Activated CD4-positive, alpha-beta memory T cell treated with anti-CD3 and anti-CD28 coated beads for 36 hours (primary cell): ENCODE measurements around the gene APPBP2. TPM values are rescaled to one million over a fixed set of nuclear protein-coding genes. Genes with fewer than 3 reads are reported as not detected.
A peak's percentile ranks its signal among the peaks of the same experiment; 100 is the strongest.
"Not testable (repeated sequence)": the region's sequence is repeated elsewhere in the genome, so short reads cannot be mapped to it uniquely, and the experiment has no call there.

Source experiments
- CTCF ChIA-PET: fragments of 350-600 bp; sonication (Branson Sonifier 250); formaldehyde crosslinking; loops from one replicate; lab custom pipeline; 2021; ENCODE audit warnings: antibody characterized with exemption, inconsistent platforms; lab: Charles Lee
- POLR2A ChIA-PET: fragments of 350-600 bp; sonication (Branson Sonifier 250); formaldehyde crosslinking; loops from one replicate; lab custom pipeline; 2021; ENCODE audit warnings: antibody characterized with exemption; lab: Charles Lee
- DNase-seq: peaks from one replicate; pipeline ENCODE4 v3.0.0-alpha.2; 2020
- H3K27ac Mint-ChIP-seq: one replicate; pipeline ENCODE4 v1.8.0; 2021; ENCODE audit warnings: mixed read lengths
- H3K27me3 Mint-ChIP-seq: one replicate; pipeline ENCODE4 v1.8.0; 2021; ENCODE audit warnings: mixed read lengths
- H3K36me3 Mint-ChIP-seq: one replicate; pipeline ENCODE4 v1.8.0; 2021; ENCODE audit warnings: mixed read lengths
- H3K4me1 Mint-ChIP-seq: one replicate; pipeline ENCODE4 v1.8.0; 2021; ENCODE audit warnings: low read depth, mixed read lengths
- H3K4me3 Mint-ChIP-seq: one replicate; pipeline ENCODE4 v1.8.0; 2021; ENCODE audit warnings: mild to moderate bottlenecking, mixed read lengths
- H3K9me3 Mint-ChIP-seq: one replicate; pipeline ENCODE4 v1.8.0; 2021; ENCODE audit warnings: mixed read lengths
- intact Hi-C: fragments of 100-400 bp; cut with micrococcal nuclease; formaldehyde crosslinking; loops from one replicate; pipeline ENCODE4 v1.15.1; 2023
- total RNA-seq, 2 experiments: library from RNA; stranded (reverse); gene quantifications; one replicate each; pipeline ENCODE4 v1.2.3, GENCODE V29; 2021

APPBP2 gene
- total RNA-seq, 2 experiments from 2014 or later = 25.7 to 31.0 TPM

GRCh38 chr17:60513014-60513413 lies 13.0 kb downstream of the APPBP2 start:
- ChIA-PET POLR2A (no interaction called here), CTCF (no interaction called here)
- Mint-ChIP-seq H3K36me3 (peaks cover 8% of the 10 kb centered on the region), H3K4me1 (peaks cover 27% of the 10 kb centered on the region), H3K27ac (no peak overlapping the region), H3K4me3 (no peak overlapping the region), H3K27me3 (no peaks in the 10 kb centered on the region), H3K9me3 (no peaks in the 10 kb centered on the region)
- DNase-seq = no peak
- intact Hi-C loops = no loop called here

GRCh38 chr17:60510723-60511122 lies 15.3 kb downstream of the APPBP2 start:
- Mint-ChIP-seq H3K4me3 (no peak overlapping the region), H3K27ac (no peak overlapping the region), H3K4me1 (peaks cover 26% of the 10 kb centered on the region), H3K9me3 (no peaks in the 10 kb centered on the region), H3K27me3 (no peaks in the 10 kb centered on the region), H3K36me3 (peaks cover 8% of the 10 kb centered on the region)
- ChIA-PET POLR2A (no interaction called here), CTCF (no interaction called here)
- intact Hi-C loops = no loop called here
- no peak for DNase-seq

- ChIA-PET CTCF (no interaction called here), POLR2A (no interaction called here)
- no peak for DNase-seq
- Mint-ChIP-seq H3K4me1 (peaks cover 23% of the 10 kb centered on the region), H3K9me3 (no peaks in the 10 kb centered on the region), H3K4me3 (no peak overlapping the region), H3K27me3 (no peaks in the 10 kb centered on the region), H3K27ac (no peak overlapping the region), H3K36me3 (peaks cover 8% of the 10 kb centered on the region)
- intact Hi-C loops = no loop called here
Measured at GRCh38 chr17:60510031-60510430, 16.0 kb downstream of the APPBP2 start.

DNA sequence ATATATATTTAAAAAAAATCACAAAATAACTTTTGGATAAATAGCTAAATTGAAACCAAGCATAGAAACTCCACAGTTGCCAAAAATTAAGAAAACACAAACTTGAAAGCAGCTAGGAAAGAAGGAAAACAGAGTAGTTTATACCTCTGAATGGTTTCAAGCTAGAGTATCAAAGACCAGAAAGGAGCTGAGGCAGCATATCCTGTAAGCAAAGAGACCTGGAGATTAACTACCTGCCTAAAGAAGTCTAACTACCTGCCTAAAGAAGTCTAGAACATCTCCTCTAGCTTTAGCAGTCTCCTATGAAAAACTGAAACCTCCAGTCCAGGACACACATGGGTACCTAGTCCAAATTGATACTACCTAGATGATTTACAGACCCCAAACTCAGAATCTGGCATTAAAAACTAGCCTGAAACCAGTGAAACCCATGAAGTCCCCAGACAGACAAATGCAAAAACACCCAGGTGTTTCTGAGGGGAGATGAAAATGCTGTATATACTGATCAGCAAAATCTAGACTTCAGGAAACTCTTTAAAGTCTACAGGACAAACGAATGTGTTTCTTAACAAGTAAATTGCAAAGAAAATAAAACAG lies 17.6 kb downstream of the APPBP2 start:
- Mint-ChIP-seq H3K27ac (no peak overlapping the region), H3K4me3 (no peak overlapping the region), H3K36me3 (peaks cover 6% of the 10 kb centered on the region), H3K9me3 (no peaks in the 10 kb centered on the region), H3K4me1 (peaks cover 22% of the 10 kb centered on the region), H3K27me3 (no peaks in the 10 kb centered on the region)
- DNase-seq = no peak
- ChIA-PET POLR2A (no interaction called here), CTCF (no interaction called here)
- intact Hi-C loops = no loop called here

GRCh38 chr17:60506312-60506711 lies 19.7 kb downstream of the APPBP2 start:
- ChIA-PET POLR2A (no interaction called here), CTCF (no interaction called here)
- no peak for DNase-seq
- Mint-ChIP-seq H3K36me3 (no peaks in the 10 kb centered on the region), H3K4me1 (peaks cover 19% of the 10 kb centered on the region), H3K4me3 (no peak overlapping the region), H3K27ac (peak overlapping the region; percentile 6), H3K9me3 (no peaks in the 10 kb centered on the region), H3K27me3 (no peaks in the 10 kb centered on the region)
- intact Hi-C loops = no loop called here

- Mint-ChIP-seq H3K36me3 (peaks cover 13% of the 10 kb centered on the region), H3K4me3 (no peak overlapping the region), H3K27me3 (no peaks in the 10 kb centered on the region), H3K9me3 (no peaks in the 10 kb centered on the region), H3K4me1 (peaks cover 7% of the 10 kb centered on the region), H3K27ac (no peak overlapping the region)
- intact Hi-C loops = no loop called here
- ChIA-PET CTCF (no interaction called here), POLR2A (no interaction called here)
- no peak for DNase-seq
Measured at GRCh38 chr17:60502145-60502544, 23.9 kb downstream of the APPBP2 start.

DNA sequence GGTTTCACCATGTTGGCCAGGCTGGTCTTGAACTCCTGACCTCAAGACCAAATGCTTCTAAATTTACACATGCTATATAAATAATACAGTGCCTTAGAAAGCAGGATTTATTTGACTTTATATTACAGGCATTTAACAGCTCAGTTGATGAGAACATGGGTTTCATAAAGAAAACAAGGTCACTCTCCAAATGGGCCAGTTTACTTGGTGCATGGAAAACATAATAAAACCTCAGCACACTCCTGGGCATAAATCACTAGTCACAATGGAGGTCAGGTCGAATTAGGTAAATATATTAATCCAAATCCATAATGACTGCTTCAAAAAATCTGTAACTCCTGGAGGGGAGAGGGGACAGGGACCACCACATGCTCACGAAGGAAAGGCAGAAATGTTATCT lies 24.5 kb downstream of the APPBP2 start:
- Mint-ChIP-seq H3K36me3 (peaks cover 16% of the 10 kb centered on the region), H3K4me1 (peaks cover 7% of the 10 kb centered on the region), H3K4me3 (no peak overlapping the region), H3K27ac (no peak overlapping the region), H3K27me3 (no peaks in the 10 kb centered on the region), H3K9me3 (no peaks in the 10 kb centered on the region)
- DNase-seq = no peak
- ChIA-PET POLR2A (interaction anchor here (0.6 kb wide), 1 partner anchor 11 kb away, joined by 4 read pairs; no protein-coding TSS in a partner anchor), CTCF (no interaction called here)
- intact Hi-C loops = no loop called here

DNA sequence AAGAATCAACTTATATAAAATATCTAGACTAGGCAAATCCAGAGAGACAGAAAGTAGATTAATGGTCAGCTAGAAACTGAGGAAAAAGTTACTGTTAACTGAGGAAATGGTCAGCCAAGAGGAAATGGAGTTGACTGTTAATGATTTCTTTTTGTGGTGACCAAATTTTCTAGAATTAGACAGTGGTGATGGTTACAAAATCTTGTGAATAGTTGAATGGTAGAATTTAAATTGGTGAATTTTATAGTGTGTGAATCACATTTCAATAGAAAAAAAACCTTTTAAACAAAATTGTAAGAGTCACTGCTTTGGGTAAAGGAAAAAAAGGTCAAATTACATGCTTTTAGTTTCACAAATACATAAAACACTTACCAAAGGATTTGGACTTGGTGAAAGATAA lies 30.0 kb downstream of the APPBP2 start:
- intact Hi-C loops = no loop called here
- ChIA-PET POLR2A (no interaction called here), CTCF (no interaction called here)
- Mint-ChIP-seq H3K4me1 (no peaks in the 10 kb centered on the region), H3K27ac (no peak overlapping the region), H3K36me3 (peaks cover 58% of the 10 kb centered on the region), H3K27me3 (no peaks in the 10 kb centered on the region), H3K9me3 (peaks cover 21% of the 10 kb centered on the region), H3K4me3 (no peak overlapping the region)
- no peak for DNase-seq

DNA sequence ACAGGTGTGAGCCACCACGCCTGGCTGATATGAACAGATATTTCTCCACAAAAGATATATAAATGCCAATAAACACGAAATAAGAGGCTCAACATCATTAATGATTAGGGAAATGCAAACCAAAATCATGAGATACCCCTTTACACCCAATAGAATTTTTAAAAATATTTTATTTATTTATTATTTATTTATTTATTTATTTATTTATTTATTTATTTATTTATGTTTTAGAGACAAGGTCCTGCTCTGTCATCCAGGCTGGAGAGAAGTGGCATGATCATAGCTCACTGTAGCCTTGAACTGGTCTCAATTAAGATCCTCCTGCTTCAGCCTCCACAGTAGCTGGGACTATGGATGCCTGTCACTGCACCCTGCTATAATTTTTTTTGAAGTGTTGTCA lies 30.8 kb downstream of the APPBP2 start:
- no peak overlapping the region for H3K27ac Mint-ChIP-seq
- no peaks in the 10 kb centered on the region for H3K27me3 Mint-ChIP-seq
- CTCF ChIA-PET = no interaction called here
- H3K4me1 Mint-ChIP-seq = no peaks in the 10 kb centered on the region
- peaks cover 66% of the 10 kb centered on the region for H3K36me3 Mint-ChIP-seq
- POLR2A ChIA-PET = no interaction called here
- no peak for DNase-seq
- peaks cover 28% of the 10 kb centered on the region for H3K9me3 Mint-ChIP-seq
- intact Hi-C loops = no loop called here
- H3K4me3 Mint-ChIP-seq = no peak overlapping the region

DNA sequence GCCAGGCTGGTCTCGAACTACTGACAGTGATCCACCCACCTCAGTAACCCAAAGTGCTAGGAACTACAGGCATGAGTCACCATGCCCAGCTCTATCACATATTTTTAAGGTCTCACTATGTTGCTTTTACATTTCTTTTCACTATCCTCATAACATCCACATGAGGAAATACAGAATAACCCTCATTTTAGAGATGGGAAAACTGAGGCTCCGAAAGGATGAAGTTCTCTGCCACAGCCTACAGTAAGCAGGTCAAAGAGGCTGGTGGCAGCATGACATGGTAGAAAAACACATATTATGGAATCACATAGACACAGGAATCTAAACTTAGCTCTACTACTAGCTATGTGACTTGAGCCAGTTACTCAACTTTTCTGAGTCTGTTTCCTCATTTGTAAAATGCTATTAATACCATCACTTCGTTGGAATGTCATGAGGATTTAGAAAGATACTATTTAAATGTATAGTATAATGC lies 32.2 kb downstream of the APPBP2 start:
- Mint-ChIP-seq H3K27me3 (no peaks in the 10 kb centered on the region), H3K4me1 (no peaks in the 10 kb centered on the region), H3K9me3 (peaks cover 28% of the 10 kb centered on the region), H3K4me3 (no peak overlapping the region), H3K36me3 (peaks cover 64% of the 10 kb centered on the region), H3K27ac (no peak overlapping the region)
- intact Hi-C loops = no loop called here
- DNase-seq = no peak
- ChIA-PET CTCF (no interaction called here), POLR2A (no interaction called here)

DNA sequence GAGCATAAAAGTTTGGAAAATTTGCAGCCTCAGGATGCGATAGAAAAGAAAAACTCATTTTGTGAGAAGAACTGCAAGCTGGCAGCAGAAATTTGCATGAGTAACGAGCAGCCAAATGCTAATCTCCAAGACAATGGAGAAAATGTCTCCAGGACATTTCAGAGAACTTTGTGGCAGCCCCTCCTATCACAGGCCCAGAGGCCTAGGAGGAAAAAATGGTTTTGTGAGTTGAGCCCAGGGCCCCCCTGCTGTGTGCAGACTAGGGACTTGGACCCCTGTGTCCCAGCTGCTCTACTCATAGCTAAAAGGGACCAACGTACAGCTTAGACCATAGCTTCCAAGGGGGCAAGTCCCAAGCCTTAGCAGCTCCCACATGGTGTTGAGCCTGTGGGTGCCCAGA lies 34.3 kb downstream of the APPBP2 start:
- no peaks in the 10 kb centered on the region for H3K4me1 Mint-ChIP-seq
- DNase-seq = no peak
- CTCF ChIA-PET = no interaction called here
- H3K27ac Mint-ChIP-seq = no peak overlapping the region
- H3K9me3 Mint-ChIP-seq = peaks cover 28% of the 10 kb centered on the region
- no peak overlapping the region for H3K4me3 Mint-ChIP-seq
- H3K36me3 Mint-ChIP-seq = peaks cover 70% of the 10 kb centered on the region
- intact Hi-C loops = no loop called here
- no peaks in the 10 kb centered on the region for H3K27me3 Mint-ChIP-seq
- POLR2A ChIA-PET = no interaction called here

DNA sequence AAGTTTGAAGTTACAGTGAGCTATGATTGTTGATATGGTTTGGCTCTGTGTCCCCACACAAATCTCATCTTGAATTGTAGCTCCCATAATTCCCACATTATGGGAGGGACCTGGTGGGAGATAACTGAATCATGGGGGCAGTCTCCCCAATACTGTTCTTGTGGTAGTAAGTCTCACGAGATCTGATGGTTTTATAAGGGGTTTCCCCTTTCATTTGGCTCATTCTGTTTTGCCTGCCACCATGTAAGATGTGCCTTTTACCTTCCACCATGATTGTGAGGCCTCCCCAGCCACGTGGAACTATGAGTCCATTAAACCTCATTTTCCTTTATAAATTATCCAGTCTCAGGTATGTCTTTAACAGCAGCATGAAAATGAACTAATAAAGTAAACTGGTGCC lies 35.4 kb downstream of the APPBP2 start:
- H3K4me1 Mint-ChIP-seq, DNase-seq, H3K27me3 Mint-ChIP-seq, CTCF ChIA-PET, intact Hi-C loops, H3K27ac Mint-ChIP-seq, H3K4me3 Mint-ChIP-seq: not testable (repeated sequence)
- Mint-ChIP-seq H3K36me3 (peaks cover 62% of the 10 kb centered on the region), H3K9me3 (peaks cover 28% of the 10 kb centered on the region)
- POLR2A ChIA-PET = interaction anchor here (0.6 kb wide), 1 partner anchor 11 kb away, joined by 4 read pairs; no protein-coding TSS in a partner anchor

GRCh38 chr17:60481604-60482003 lies 44.4 kb downstream of the APPBP2 start:
- H3K27ac Mint-ChIP-seq = no peak overlapping the region
- POLR2A ChIA-PET = no interaction called here
- intact Hi-C loops = no loop called here

More at GRCh38 chr17:60481604-60482003, 44.4 kb downstream of the APPBP2 start:
- CTCF ChIA-PET = no interaction called here
- DNase-seq = no peak
- H3K27me3 Mint-ChIP-seq = no peaks in the 10 kb centered on the region
- H3K4me3 Mint-ChIP-seq = no peak overlapping the region
- H3K36me3 Mint-ChIP-seq = peaks cover 7% of the 10 kb centered on the region
- H3K4me1 Mint-ChIP-seq = no peaks in the 10 kb centered on the region
- H3K9me3 Mint-ChIP-seq = no peaks in the 10 kb centered on the region
